ENCODE results near the gene EEFSEC. TPM values are rescaled to one million over a fixed set of nuclear protein-coding genes. Genes with fewer than 3 reads are reported as not detected.

The EEFSEC gene
- total RNA-seq (2022; extraction: Qiagen RNA extraction): 8.8 to 10.7 TPM (median 10.3 TPM) in 5 replicates

GRCh38 chr3:128153156-128154041 lies at the start of gene EEFSEC:
TSS of gene EEFSEC (plus strand) at chr3:128153481. CDS start at chr3:128153508, 27 bp downstream.

GRCh38 chr3:128123538-128124368 lies 29.5 kb upstream of the EEFSEC start, which contains the start of gene RUVBL1:
TSS of gene RUVBL1 (minus strand) at chr3:128123812. CDS start at chr3:128123724, 88 bp downstream.

Other genes starting within 250 kb of the EEFSEC start
- gene KBTBD12, start 238.2 kb upstream of the EEFSEC start, total RNA-seq (2022; extraction: Qiagen RNA extraction): not detected in 5 replicates
- gene SEC61A1, start 101.0 kb upstream of the EEFSEC start, total RNA-seq (2022; extraction: Qiagen RNA extraction): 115 to 125 TPM (median 121 TPM) in 5 replicates
- gene RUVBL1, start 29.7 kb upstream of the EEFSEC start, total RNA-seq (2022; extraction: Qiagen RNA extraction): 90.9 to 99.1 TPM (median 96.2 TPM) in 5 replicates